H1 (cell line): Measurements from ENCODE around the gene UBE2D3. TPM values are rescaled to one million over a fixed set of nuclear protein-coding genes. Genes with fewer than 3 reads are reported as not detected.

Experiments
- BRCA1 ChIP-seq: IDR thresholded peaks from 2 replicates; pipeline ENCODE4 v1.6.1; 2012; ENCODE audit warnings: low read depth, low read length, improper control_type of control experiment
- CBX5 ChIP-seq: fragments of 300-800, 300-1000 bp; sonication (generic); IDR thresholded peaks from 2 replicates; pipeline ENCODE4 v1.7.1; 2016; ENCODE audit warnings: antibody characterized with exemption, low read length, low read depth
- RXRA ChIP-seq: IDR thresholded peaks from 2 replicates; pipeline ENCODE4 v1.6.1; 2011; ENCODE audit warnings: low read depth, mild to moderate bottlenecking, low read length, moderate library complexity; ENCODE audit not compliant: insufficient read depth
- SRF ChIP-seq: IDR thresholded peaks from 2 replicates; pipeline ENCODE4 v1.6.1; 2011; ENCODE audit warnings: mild to moderate bottlenecking, low read depth, low read length, moderate library complexity
- TAF7 ChIP-seq: optimal IDR thresholded peaks from 2 replicates; pipeline ENCODE3; 2011; ENCODE audit warnings: low read depth, mild to moderate bottlenecking, inconsistent platforms, low read length, moderate library complexity, borderline replicate concordance
- TEAD4 ChIP-seq: IDR thresholded peaks from 2 replicates; pipeline ENCODE4 v1.6.1; 2012; ENCODE audit warnings: low read depth, low read length, inconsistent platforms, mixed read lengths
- polyA plus RNA-seq, 7 experiments: library from polyadenylated mRNA; depleted of rRNA in 3 of 7; stranded (reverse) in 5 of 7; unstranded in 2 of 7; fragments of >200 nt in 5 of 7; fragments of 200-250 nt in 2 of 7; gene quantifications; 1 replicate in 5 of 7; 2 replicates in 1 of 7; 4 replicates in 1 of 7; pipeline versions ENCODE4 v1.2.1 to v1.2.3, GENCODE V29; 2011 to 2013; ENCODE audit warnings: missing spikeins in 2 of 7, mixed read lengths in 2 of 7
- total RNA-seq: library from RNA; stranded (reverse); fragmentation: NEBNext Ultra II Directional; extraction: Animal tissue kit (Norgen Biotek cat#: 25700); gene quantifications from 2 replicates; pipeline ENCODE4 v1.2.1, GENCODE V29; 2021

The UBE2D3 gene
- total and polyA plus RNA-seq, 2 of the 8 experiments (the other 6 are each of a cell fraction or from before 2014, with no cell fraction given): 396 to 544 TPM

DNA sequence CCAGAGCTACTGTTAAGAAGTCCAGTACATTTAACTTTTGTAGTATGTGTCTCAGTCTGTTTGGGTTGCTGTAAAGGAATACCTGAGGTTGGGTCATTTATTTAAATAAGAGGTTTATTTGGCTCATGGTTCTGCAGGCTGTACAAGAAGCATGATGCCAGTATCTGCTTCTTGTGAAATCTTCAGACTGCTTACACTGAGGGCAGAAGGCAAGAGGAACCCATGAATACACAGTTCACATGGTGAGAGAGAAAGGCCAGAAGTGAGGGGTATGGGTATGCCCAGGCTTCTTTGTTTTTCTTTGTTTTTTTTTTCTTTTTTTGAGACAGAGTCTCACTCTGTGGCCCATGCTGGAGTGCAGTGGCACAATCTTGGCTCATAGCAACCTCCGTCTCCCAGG is 35.4 kb upstream of the UBE2D3 start (continued):
- TF ChIP-seq TEAD4: no peak
- no peak for TF ChIP-seq CBX5
- no peak for TF ChIP-seq BRCA1
- no peak for TF ChIP-seq RXRA
- TF ChIP-seq TAF7: no peak
- TF ChIP-seq SRF: no peak
